Measurements from ENCODE around the gene GRIN2D.

Gene GRIN2D

DNA sequence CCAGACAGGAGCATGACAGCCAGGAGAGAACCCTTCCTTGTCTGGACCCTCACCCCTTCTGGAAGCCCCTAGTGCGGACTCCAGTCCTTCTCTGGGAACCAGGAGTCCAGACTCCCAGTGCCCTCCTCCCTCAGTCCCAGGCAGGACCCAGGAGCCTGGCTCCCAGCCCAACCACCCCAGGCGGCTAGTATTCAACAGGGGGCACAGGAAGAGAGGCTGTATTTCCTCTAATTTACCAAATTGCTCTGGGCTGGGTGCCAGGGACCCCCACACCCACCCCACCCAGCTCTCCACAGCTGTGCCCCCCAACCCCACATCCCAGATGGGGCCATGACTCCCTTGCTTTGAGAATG lies 3.3 kb downstream of the GRIN2D start:
- Histone ChIP-seq H3K27ac (no peak overlapping the region), H3K4me3 (peak overlapping the region; percentile 66)

DNA sequence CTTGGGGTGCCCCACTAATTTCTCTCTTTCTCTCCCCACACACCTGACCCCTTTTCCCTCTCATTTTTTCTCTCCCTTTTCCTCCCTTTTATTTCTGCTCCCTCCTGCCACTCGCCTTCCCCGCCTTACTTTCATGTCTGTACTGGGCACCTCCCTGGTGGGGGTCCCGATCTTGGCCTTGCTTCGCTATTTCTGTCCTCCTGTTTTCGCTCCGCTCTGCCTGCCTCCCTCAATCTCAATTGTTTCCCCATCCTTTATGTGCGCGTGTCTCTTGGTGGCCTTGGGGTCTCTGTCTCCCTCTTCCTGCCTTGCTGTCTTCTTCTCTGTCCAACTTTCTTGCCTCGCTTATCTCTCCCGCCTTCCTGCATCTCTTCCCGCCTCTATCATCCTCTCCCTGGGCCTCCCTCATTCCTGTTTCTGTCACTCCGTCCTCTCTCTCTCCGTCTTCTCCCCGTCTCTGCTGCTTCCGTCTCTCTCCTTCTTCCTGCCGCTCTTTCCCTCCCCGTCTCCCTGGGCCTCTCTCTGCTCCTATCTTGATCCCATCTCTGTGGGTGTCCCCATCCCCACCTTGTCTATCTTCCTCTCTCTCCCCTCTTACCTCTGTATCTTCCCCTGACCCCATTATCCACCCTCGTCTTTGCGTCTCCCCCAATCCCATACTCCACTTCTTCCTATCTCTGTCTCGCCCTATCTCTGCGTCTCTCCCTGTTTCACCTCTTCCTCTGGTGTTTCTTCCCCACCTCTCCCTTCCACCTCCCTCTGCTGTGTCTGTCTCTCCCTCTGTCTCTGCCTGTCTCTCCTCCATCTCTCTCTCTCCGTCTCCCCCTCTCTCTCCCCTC lies 4.0 kb downstream of the GRIN2D start:
- Histone ChIP-seq H3K36me3 (ENCODE audit: insufficient read depth, low read length) (no peaks in the 10 kb centered on the region), H3K4me3 (peak overlapping the region; percentile 66), H3K27ac (no peak overlapping the region), H3K9ac (ENCODE audit: insufficient read length) (peak overlapping the region; percentile 32), H3K9me3 (ENCODE audit: low read depth, low read length) (no peaks in the 10 kb centered on the region)
- no peak for DNase-seq (ENCODE audit: low read depth, low spot score)
- TF ChIP-seq POLR2AphosphoS5 (IDR thresholded peaks at IDR 0.05; ENCODE audit: borderline replicate concordance, low read depth, low read length) (no peak), EZH2 (IDR thresholded peaks at IDR 0.05) (no peak), FOXP2 (optimal IDR thresholded peaks at IDR 0.05; ENCODE audit: control extremely low read depth, extremely low read length, insufficient read depth) (no peak)

More for the DNA sequence above, 3.3 kb downstream of the GRIN2D start:
- Histone ChIP-seq H3K9me3 (ENCODE audit: low read depth, low read length) (no peaks in the 10 kb centered on the region), H3K36me3 (ENCODE audit: insufficient read depth, low read length) (no peaks in the 10 kb centered on the region), H3K9ac (ENCODE audit: insufficient read length) (no peak overlapping the region)
- TF ChIP-seq FOXP2 (optimal IDR thresholded peaks at IDR 0.05; ENCODE audit: control extremely low read depth, extremely low read length, insufficient read depth) = no peak
- TF ChIP-seq POLR2AphosphoS5 (IDR thresholded peaks at IDR 0.05; ENCODE audit: borderline replicate concordance, low read depth, low read length) = no peak
- TF ChIP-seq EZH2 (IDR thresholded peaks at IDR 0.05) = no peak
- DNase-seq (ENCODE audit: low read depth, low spot score) = no peak

DNA sequence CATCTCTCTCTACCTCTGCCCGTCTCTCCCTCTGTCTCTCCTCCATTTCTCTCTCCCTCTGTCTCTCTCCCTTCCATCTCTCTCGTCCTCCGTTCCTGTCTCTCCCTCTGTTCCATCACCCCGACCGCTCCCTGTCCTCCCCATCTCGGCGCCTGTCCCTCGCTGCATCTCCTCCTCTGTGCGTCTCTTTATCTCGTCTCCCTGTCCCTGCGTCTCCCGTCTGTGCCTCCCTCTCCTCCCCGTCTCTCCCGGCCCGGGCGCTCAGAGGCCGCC lies 4.6 kb downstream of the GRIN2D start:
- DNase-seq (ENCODE audit: low read depth, low spot score) = no peak
- H3K36me3 ChIP-seq (ENCODE audit: insufficient read depth, low read length) = no peaks in the 10 kb centered on the region
- H3K9ac ChIP-seq (ENCODE audit: insufficient read length) = peak overlapping the region; percentile 32
- H3K9me3 ChIP-seq (ENCODE audit: low read depth, low read length) = no peaks in the 10 kb centered on the region
- peak overlapping the region; percentile 66 for H3K4me3 ChIP-seq
- no peak overlapping the region for H3K27ac ChIP-seq
- TF ChIP-seq POLR2AphosphoS5 (IDR thresholded peaks at IDR 0.05; ENCODE audit: borderline replicate concordance, low read depth, low read length) = no peak
- no peak for TF ChIP-seq EZH2 (IDR thresholded peaks at IDR 0.05)
- TF ChIP-seq FOXP2 (optimal IDR thresholded peaks at IDR 0.05; ENCODE audit: control extremely low read depth, extremely low read length, insufficient read depth) = no peak

DNA sequence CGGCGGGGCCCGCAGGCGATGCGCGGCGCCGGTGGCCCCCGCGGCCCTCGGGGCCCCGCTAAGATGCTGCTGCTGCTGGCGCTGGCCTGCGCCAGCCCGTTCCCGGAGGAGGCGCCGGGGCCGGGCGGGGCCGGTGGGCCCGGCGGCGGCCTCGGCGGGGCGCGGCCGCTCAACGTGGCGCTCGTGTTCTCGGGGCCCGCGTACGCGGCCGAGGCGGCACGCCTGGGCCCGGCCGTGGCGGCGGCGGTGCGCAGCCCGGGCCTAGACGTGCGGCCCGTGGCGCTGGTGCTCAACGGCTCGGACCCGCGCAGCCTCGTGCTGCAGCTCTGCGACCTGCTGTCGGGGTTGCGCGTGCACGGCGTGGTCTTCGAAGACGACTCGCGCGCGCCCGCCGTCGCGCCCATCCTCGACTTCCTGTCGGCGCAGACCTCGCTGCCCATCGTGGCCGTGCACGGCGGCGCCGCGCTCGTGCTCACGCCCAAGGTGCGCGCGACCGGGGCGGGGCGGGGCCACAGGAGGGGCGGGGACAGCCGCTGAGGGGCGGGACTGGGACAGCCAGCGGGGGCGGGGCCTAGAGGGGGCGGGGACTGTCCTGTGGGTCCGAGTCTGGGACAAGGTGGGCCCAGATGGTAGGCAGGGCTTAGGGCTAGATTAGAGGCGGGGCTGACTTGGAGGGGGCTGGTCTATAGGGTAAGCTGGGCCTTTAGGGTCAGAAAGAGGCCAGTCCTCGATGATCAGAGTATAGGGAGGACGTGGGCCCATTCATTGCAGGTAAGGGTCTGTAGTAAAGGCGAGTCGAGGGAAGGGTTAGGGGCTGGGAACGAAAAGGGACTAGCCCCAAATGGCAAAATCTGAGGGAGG lies 5.1 kb downstream of the GRIN2D start:
- H3K27ac ChIP-seq = peak overlapping the region; percentile 68; the same call in 1 of the 2 replicates

DNA sequence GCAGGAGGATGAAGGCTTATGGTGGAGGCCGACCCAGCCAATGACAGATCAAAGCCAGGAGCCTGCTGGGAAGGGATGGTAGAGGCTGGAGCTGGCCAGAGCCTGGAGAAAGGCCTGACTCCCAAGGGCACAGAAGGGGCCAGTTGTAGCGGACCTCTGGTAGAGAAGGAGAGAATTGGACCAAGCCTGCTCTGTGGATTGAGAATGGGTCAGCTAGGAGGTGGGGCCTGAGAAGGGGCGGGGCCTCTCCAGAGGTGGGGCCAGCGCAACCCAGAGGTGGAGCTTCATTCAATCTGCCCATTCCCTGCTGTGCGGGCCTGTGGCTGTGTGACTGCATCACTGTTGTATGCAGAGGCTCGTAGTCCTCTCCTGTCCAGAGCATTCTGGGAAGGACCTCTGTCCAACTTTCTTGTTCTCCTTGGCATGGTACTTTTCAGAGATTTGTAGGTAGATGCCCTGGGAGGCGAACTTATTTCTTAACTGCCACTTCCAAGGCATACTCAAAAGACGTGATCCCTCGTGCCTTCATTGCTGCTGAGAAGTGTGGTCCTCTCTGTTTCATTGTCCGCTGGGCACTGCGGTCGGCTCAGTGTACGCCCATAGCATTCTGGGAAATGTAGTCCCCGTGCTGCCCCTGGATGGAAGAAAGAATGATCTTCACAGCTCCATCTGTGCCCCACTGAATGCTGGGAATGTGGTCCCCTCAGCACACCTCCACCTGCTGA lies 6.7 kb downstream of the GRIN2D start:
- no peak overlapping the region for H3K4me3 ChIP-seq
- H3K27ac ChIP-seq = no peak overlapping the region
- no peak for TF ChIP-seq EZH2 (IDR thresholded peaks at IDR 0.05)
- no peak for TF ChIP-seq POLR2AphosphoS5 (IDR thresholded peaks at IDR 0.05; ENCODE audit: borderline replicate concordance, low read depth, low read length)
- no peak for TF ChIP-seq FOXP2 (optimal IDR thresholded peaks at IDR 0.05; ENCODE audit: control extremely low read depth, extremely low read length, insufficient read depth)
- no peak for DNase-seq (ENCODE audit: low read depth, low spot score)
- H3K36me3 ChIP-seq (ENCODE audit: insufficient read depth, low read length) = no peaks in the 10 kb centered on the region
- H3K9me3 ChIP-seq (ENCODE audit: low read depth, low read length) = no peaks in the 10 kb centered on the region
- H3K9ac ChIP-seq (ENCODE audit: insufficient read length) = no peak overlapping the region

More for the DNA sequence above, 5.1 kb downstream of the GRIN2D start:
- Histone ChIP-seq H3K9me3 (ENCODE audit: low read depth, low read length) (no peaks in the 10 kb centered on the region), H3K36me3 (ENCODE audit: insufficient read depth, low read length) (no peaks in the 10 kb centered on the region), H3K4me3 (peak overlapping the region; percentile 66), H3K9ac (ENCODE audit: insufficient read length) (peak overlapping the region; percentile 32)
- TF ChIP-seq FOXP2 (optimal IDR thresholded peaks at IDR 0.05; ENCODE audit: control extremely low read depth, extremely low read length, insufficient read depth) = no peak
- no peak for TF ChIP-seq POLR2AphosphoS5 (IDR thresholded peaks at IDR 0.05; ENCODE audit: borderline replicate concordance, low read depth, low read length)
- TF ChIP-seq EZH2 (IDR thresholded peaks at IDR 0.05) = no peak
- DNase-seq (ENCODE audit: low read depth, low spot score) = no peak

DNA sequence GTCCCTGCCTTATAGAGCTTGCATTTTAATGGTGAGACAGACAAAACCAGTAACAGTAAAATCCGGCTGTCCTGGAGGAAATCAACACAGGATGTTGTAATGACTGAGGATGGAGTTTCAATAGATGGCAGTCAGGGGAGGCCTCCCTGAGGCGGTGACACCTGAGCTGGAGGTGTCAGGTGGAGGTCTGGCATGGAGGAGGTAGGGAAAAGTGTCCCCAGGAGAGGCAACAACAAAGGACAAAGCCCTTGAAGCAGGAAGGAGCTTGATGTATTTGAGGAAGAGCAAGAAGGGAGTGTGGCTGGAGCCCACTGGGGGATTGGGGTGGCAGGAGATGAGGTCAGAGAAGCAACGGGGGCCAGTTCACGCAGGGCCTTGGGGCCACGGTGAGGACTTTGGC lies 7.8 kb downstream of the GRIN2D start:
- H3K9me3 ChIP-seq (ENCODE audit: low read depth, low read length) = no peaks in the 10 kb centered on the region
- DNase-seq (ENCODE audit: low read depth, low spot score) = no peak
- no peak overlapping the region for H3K4me3 ChIP-seq
- H3K9ac ChIP-seq (ENCODE audit: insufficient read length) = no peak overlapping the region
- no peaks in the 10 kb centered on the region for H3K36me3 ChIP-seq (ENCODE audit: insufficient read depth, low read length)
- no peak overlapping the region for H3K27ac ChIP-seq
- no peak for TF ChIP-seq FOXP2 (optimal IDR thresholded peaks at IDR 0.05; ENCODE audit: control extremely low read depth, extremely low read length, insufficient read depth)
- no peak for TF ChIP-seq POLR2AphosphoS5 (IDR thresholded peaks at IDR 0.05; ENCODE audit: borderline replicate concordance, low read depth, low read length)
- no peak for TF ChIP-seq EZH2 (IDR thresholded peaks at IDR 0.05)

DNA sequence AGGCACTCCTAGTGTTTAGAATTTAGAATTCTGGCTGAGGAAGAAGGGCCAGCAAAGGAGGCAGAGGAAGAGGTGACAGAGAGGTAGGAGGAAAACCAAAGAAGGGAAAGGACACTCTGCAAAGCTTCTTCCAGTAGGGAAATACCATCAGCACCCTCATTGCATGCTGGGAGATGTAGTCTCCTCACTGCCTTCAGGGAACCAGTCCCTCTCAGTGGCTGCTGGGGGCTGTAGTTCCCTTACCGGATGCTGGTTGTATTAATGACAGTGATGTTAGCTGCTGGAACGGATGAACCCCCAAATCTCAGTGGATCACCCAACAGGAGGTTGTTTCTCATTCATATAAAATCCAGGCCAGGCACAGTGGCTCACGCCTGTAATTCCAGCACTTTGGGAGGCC lies 10.1 kb downstream of the GRIN2D start:
- H3K9ac ChIP-seq (ENCODE audit: insufficient read length) = no peak overlapping the region
- no peak overlapping the region for H3K27ac ChIP-seq
- no peaks in the 10 kb centered on the region for H3K9me3 ChIP-seq (ENCODE audit: low read depth, low read length)
- no peaks in the 10 kb centered on the region for H3K36me3 ChIP-seq (ENCODE audit: insufficient read depth, low read length)
- DNase-seq (ENCODE audit: low read depth, low spot score) = no peak
- H3K4me3 ChIP-seq = no peak overlapping the region
- TF ChIP-seq POLR2AphosphoS5 (IDR thresholded peaks at IDR 0.05; ENCODE audit: borderline replicate concordance, low read depth, low read length) (no peak), FOXP2 (optimal IDR thresholded peaks at IDR 0.05; ENCODE audit: control extremely low read depth, extremely low read length, insufficient read depth) (no peak), EZH2 (IDR thresholded peaks at IDR 0.05) (no peak)
